Measurements from ENCODE around the gene NSD1.
"Not testable (repeated sequence)": the region's sequence is repeated elsewhere in the genome, so short reads cannot be mapped to it uniquely, and the experiment has no call there.

NSD1 gene

GRCh38 chr5:177231479-177232250 is 98.1 kb downstream of the NSD1 start:
- DNase-seq (ENCODE audit: low spot score): no peak

- no peak for DNase-seq (ENCODE audit: low spot score)
Observed at GRCh38 chr5:177232358-177232757, 98.8 kb downstream of the NSD1 start.

DNA sequence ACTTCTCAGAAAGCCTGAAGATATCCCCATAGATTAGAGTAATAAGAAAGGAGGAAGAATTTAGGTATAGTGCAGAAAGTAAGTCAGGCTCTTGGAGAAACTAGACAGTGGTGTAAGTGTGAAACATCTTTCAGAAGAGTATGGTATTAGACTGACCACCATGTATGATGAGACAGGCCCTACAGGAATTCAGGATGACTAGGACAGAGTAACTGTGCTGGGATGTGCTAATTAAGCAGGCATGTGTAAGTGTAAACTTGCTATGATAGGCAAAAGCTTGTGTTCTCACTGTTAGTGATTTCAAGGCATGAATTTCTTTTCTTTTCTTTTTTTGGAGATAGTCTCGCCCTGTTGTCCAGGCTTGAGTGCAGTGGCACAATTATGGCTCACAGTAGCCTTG is 99.2 kb downstream of the NSD1 start:
- DNase-seq (ENCODE audit: low spot score): no peak

DNA sequence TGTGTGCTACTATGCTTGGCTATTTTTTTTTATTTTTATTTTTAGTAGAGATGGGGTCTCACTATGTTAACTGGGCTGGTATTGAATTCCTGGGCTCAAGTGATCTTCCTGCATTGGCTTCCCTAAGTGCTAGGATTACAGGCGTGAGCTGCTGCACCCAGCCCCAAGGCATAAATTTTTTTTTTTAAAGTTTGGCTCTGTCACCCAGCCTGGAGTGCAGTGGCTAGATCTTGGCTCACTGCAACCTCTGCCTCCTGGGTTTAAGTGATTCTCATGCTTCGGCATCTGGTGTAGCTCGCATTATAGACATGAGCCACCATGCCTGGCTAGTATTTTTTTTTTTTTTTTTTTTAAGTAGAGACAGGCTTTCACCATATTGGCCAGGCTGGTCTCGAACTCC is 99.6 kb downstream of the NSD1 start:
- no peak for DNase-seq (ENCODE audit: low spot score)

DNA sequence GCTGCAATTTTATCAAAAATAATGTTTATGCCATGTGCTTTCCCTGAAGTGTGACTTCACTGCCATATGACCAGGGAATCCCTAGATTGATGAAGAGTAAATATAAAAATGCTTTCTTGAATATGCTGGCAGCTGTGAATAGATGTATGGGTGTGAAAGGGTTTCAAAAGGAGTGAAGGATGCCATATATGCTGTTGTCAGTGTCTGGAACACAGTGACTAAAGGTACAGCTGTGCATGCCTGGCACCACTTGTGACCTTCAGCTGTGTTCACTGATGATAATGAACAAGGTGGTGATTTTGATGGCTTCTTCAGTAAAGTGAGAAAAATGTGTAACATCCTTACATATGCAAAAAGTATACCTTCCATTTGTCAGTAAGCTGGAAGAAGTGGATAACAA is 100.2 kb downstream of the NSD1 start:
- no peak for DNase-seq (ENCODE audit: low spot score)

DNA sequence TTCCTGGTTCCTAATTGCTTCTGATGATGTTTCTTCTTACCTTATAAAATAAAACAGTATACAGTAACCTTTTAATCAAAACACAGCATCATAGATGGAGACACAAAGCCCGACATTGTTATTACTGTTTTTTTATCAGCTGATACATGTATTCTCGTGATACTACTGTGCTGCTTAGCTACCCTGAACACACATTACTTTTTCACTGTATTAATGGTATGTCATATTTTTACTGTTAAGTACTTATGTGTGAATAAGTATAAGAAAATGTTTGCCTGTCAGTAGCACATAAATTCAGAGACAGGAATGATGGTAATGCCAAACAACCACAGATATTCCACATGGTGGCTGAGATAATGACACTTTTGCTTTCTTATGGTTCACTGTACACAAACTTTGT is 101.3 kb downstream of the NSD1 start:
- DNase-seq (ENCODE audit: low spot score): no peak

DNA sequence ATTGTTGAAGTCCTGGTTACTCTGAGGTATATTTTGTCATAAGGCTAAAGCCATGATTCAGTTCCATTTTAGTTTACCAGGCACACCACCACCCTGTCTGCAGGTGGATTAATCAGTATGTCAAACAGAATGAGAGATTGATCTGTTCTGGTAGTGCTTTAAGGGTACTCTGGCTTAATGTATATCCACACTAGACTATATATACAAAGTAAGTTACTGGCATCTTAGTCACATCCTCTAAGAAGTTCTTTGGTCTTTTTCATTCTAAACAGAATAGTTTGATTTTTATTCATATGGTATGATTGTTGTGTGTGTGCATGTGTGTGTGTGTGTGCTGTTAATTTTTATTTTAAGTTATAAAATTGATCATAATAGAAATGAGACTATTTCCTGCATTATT is 108.2 kb downstream of the NSD1 start:
- DNase-seq (ENCODE audit: low spot score): no peak

DNA sequence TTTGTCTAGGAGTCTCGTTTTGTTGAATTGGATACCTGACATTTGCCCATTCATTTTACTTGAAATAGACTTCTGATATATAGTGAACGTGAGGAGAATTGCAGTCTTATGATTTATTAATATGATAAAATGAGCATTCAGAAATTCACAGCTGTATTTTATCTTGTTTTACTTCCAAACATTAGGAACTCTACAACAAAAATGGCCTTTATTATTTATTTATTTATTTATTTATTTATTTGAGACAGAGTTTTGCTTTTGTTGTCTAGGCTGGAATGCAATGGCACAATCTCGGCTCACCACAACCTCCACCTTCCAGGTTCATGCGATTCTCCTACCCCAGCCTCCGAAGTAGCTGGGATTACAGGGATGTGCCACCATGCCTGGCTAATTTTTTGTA is 108.7 kb downstream of the NSD1 start:
- no peak for DNase-seq (ENCODE audit: low spot score)

- DNase-seq (ENCODE audit: low spot score): no peak
Observed at GRCh38 chr5:177249761-177250537, 116.4 kb downstream of the NSD1 start.

GRCh38 chr5:177253252-177253651 is 119.7 kb downstream of the NSD1 start:
- no peak for DNase-seq (ENCODE audit: low spot score)

GRCh38 chr5:177256296-177256695 is 122.7 kb downstream of the NSD1 start:
- DNase-seq (ENCODE audit: low spot score): no peak

GRCh38 chr5:177258711-177259110 is 125.1 kb downstream of the NSD1 start:
- DNase-seq (ENCODE audit: low spot score): not testable (repeated sequence)

GRCh38 chr5:177260961-177261360 is 127.4 kb downstream of the NSD1 start:
- DNase-seq (ENCODE audit: low spot score): no peak

GRCh38 chr5:177261510-177261909 is 127.9 kb downstream of the NSD1 start:
- no peak for DNase-seq (ENCODE audit: low spot score)

DNA sequence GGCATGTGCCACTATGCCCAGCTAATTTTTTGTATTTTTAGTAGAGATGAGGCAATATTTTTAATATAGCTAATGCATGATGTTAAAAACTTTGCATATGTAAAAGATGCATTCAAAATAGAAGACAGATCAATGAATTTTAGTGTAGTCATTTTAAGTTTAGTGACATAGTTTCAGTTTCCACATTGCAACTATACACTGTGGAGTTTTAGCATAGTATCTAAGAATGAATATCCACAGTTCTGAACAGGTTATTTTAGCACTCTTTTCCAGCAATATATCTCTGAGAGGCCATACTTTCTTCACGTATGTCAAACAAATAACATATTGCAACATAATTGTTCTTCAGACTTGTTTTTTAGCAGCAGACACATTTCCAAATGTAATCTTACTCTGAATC is 130.6 kb downstream of the NSD1 start:
- no peak for DNase-seq (ENCODE audit: low spot score)

- DNase-seq (ENCODE audit: low spot score): no peak
Observed at GRCh38 chr5:177265395-177265794, 131.8 kb downstream of the NSD1 start.

DNA sequence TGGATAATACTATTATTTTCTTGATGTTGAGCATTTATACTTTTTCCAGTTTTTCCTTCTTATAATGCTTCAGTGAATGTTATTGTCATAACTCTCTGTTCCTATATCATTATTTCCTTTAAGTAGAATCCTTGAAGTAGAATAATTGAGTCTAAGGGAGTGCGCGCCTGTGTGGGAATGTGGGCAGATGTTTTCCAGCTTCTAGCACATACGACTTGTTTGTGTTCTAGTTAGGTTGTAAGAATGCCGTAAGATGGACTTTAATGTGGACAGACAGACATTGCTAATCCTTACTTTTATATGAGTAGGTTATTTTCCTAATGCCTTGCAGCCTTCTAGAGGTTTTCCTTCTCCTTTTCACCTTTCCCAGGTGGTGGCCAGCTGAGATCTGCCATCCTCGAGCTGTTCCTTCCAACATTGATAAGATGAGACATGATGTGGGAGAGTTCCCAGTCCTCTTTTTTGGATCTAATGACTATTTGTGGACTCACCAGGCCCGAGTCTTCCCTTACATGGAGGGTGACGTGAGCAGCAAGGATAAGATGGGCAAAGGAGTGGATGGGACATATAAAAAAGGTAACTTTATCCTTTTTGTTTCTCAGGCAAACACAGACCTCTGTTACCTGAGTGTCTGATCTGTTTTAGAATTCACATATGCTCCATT is 135.8 kb downstream of the NSD1 start:
- no peak for DNase-seq (ENCODE audit: low spot score)

DNA sequence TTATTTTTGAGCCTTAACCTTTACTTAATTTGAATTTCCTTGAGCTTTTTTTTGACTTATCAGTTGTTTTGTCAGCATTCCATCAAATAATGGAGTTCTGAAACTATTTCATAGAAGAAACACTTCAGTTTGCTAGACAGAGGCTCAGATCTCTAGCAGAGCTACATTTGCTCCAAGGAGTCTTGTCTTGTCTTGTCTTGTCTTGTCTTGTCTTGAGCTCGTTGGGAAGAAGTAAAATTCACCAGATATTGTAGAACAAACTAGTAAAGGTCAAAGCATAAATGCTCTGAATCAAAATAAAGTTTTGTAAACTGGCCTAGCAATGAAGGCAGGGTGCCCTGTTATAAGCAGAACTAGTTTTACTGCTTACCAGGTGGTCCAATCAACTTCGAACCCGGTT is 136.4 kb downstream of the NSD1 start:
- no peak for DNase-seq (ENCODE audit: low spot score)

DNA sequence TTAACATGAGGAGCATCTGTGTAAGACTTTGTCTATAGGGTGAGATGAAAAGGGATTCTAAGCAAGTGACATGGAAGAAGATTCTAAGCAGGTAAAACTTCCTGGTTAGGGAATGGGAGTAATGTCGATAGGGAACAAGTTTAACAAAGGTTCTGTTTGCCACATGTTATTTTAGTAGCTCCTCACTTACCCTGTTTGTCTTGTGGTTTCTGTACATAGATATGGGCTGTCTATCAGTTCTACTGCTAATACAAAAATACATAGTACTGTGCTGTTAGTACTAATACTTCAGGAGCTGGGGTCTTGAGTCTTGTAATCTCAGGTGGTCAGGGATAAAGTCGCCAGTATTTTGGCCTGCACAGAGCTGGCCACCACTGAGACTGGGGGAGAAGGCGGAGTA is 137.1 kb downstream of the NSD1 start:
- no peak for DNase-seq (ENCODE audit: low spot score)

- no peak for DNase-seq (ENCODE audit: low spot score)
Observed at GRCh38 chr5:177271113-177271512, 137.5 kb downstream of the NSD1 start.

GRCh38 chr5:177275883-177276282 is 142.3 kb downstream of the NSD1 start:
- DNase-seq (ENCODE audit: low spot score): no peak

- DNase-seq (ENCODE audit: low spot score): no peak
Observed at GRCh38 chr5:177276886-177277285, 143.3 kb downstream of the NSD1 start.

- DNase-seq (ENCODE audit: low spot score): no peak
Observed at GRCh38 chr5:177288191-177288590, 154.6 kb downstream of the NSD1 start.
